GM18511 (cell line): ENCODE measurements around the gene UTP14A.

Experiments used
- ATAC-seq: cut with Tn5 transposase; IDR thresholded peaks from one replicate; pipeline ENCODE4 v1.9.1; 2021; ENCODE audit warnings: mild to moderate bottlenecking, moderate library complexity; ENCODE audit not compliant: unreplicated experiment

Gene UTP14A

DNA sequence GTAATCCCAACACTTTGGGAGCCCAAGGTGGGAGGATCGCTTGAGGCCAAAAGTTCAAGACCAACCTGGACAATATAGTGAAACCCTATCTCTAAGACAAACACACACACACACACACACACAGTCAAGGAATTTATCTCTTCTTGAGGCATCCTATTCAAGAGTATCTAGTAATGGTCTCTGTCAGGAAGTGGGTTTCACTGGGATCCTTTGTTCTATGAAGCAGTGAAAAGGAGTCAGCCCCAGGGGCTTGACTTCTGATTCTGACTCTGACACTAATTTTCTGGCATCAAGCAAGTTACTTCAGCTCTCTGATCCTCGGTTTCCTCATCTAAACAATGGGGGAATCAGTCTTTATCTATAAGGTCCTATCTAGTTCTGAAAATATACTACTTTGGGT lies 34.8 kb downstream of the UTP14A start:
- no peak for ATAC-seq

DNA sequence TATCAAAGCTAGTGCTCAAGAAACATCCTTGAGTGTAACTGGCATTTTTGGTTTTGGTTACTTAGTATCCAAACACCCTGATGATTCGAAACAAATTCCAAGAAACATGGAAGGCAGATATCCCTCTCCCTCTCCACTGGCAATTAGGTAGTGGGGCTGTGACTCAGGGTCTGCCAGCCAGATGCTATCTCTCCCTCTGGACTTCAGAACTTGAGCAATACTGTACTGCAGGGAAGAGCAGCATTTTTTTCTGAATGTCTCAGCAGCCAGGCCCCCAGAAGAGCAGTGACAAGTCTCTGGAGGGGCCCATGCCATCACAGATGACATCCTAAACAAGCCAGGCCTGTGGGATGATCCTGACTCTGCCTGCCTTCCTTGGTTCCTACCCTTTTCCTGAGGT lies 39.2 kb downstream of the UTP14A start:
- no peak for ATAC-seq

DNA sequence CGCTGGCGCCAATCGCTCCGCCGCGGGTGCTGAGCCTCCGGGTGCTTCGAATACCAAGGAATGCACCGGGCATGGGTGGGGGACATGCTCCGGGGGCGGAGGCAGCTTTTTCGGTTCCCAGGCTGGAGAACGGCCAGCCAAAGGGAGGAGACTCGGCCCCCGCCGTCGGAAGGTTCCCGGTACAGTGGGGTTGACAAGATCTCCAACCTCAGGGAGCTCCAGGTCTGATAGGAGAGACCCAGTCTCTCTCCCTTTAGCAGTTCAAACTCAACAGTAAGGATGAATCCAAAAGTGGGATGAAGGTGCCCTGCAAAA lies 47.3 kb downstream of the UTP14A start:
- no peak for ATAC-seq

DNA sequence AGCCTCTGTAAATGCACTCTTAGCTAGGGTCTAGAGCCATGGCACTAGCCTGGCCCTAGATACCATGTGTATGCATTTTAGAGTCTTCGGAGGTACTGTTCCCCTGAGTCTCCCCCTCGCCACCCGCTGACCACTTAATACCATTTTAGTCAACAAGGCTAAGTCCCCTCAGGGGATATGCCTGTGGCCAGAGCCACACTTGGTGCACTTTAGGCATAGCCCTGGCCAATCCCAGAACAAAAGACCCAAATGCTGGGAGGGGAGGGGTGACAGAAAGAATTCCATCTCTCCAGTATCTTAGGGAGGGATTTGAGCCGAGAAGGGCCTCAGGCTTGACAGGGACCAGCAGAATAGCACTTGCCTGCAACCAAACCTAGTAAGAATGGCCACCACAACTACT lies 47.9 kb downstream of the UTP14A start:
- ATAC-seq = no peak

DNA sequence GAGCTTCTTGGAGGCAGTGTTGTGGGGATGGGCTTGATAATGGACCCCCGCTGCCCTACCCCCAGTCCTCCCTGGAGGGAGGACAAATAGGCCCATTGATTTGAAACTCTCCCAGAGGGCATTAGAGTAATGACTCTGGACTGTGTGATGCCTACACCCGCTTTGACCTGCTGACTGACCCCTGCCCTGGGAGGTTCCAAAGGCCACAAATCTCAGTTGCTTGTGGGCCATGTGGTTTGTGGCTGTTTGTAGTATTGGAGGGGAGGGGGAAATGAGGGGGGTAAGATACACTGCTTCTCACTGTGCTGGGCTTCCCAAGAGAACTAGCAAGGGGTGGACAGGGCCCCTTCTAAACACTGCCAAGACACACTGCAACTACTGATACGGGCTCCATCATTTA lies 48.8 kb downstream of the UTP14A start:
- ATAC-seq = no peak

DNA sequence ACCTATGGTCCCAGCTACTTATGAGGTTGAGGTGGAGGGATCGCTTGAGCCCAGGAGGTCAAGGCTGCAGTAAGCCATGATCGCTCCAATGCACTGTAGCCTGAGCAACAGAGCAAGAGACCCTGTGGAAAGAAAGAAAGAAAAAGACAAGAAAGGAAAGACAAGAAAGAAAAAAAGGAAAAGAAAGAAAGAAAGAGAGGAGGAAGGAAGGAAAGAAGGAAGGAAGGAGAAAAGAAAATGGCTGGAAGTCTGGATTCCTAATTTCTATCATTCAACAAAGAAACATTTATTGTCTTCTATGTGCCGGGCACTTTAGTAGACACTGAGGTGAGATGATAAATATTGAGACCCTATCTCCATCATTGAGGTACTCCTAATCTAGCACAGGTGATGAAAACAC lies 49.7 kb downstream of the UTP14A start:
- no peak for ATAC-seq

DNA sequence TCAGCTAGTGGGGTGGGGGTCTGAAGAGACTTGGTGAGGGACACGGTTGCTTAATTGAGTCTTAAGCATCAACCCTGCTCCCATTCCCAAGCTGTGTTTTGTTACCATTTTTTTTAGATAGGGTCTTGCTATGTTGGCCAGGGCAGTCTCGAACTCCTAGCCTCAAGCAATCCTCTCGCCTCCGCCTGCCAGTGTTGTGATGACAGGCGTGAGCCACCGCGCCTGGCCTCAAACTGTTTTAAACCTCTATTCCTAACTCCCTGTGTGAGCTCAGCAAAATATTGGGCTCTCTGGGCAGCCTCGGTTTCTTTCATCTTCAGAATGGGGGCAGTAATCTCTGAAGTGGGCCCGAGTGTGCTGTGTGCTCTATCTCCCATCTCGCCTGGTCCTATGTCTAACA lies 50.2 kb downstream of the UTP14A start:
- no peak for ATAC-seq

DNA sequence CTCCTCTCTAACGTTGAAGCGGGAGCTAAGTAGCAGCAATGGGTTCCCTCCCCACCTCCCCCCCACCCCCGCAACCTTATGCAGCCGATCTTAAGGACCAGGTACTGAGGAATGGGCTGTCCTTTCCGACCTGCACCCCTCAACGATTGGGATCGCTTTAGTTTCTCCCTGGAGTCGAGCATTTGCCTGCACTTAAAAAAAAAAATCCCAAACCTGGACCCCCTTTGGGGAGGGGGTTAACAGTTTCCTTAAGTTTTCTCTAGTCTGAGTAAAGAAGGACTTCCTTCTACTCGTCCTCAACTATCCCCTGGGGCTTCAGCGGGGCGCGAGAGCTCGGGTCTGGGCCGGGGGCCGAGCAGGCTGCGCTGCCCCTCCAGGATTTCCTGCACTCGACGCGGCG lies 50.8 kb downstream of the UTP14A start:
- no peak for ATAC-seq

DNA sequence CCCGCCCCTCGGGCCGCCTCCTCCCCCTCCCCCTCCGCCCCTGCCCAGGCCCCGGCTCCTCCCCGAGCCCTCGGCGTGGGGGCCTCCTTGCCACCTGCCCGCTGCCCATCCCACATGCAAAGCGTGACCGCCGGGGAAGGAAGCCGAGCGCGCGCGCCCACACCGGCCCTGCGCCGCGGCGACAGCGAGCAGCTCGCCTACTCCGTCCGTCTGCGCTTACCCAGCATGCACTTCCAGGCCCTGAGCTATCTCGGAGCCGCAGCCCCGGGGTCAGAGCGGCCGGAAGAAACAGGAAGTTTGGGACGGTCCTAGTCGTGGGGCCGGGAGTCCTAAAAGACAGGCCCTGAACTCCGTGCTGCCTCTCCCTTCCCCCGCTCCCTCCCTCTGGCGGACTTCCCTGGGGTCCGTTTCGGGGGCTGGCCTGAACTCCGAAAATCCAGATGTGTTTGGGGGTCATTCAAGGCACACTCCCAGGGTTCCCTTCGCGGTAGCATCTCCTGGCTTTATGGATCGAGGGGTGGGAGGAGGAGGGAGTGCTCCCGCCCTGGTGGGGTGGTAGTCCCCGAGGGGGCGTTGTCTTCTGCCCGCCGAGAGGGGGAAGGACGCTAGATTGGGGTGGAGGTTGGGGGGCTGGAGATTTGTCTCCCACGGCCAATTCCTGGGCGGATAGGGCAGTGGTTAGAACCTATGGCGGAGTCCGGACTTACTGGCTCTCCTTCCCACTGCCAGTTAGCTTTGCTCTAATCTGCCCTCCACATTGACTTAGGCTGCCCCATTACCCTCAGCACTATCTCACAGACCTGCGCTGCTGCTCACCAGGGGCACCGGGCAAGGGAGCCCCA lies 51.5 kb downstream of the UTP14A start:
- peak; percentile 69 for ATAC-seq

DNA sequence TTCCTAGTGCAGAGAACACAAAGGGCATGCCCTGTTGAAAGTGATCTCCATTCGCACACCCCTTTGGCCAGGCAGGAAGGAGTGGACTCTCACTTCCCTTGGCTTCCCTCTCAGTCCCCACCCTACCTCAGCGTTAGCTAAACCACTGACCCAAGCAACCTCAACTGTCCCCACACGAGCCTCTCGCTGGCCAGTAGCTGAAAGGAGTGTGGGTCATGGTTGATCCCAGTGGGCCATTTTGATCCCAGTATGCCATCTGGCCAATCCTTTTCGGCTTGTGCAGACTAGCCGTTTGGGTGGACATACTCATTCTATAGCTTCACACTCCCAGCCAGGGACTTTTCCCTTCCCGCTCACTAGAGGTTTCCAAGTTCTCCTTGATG lies 52.1 kb downstream of the UTP14A start:
- ATAC-seq = no peak

DNA sequence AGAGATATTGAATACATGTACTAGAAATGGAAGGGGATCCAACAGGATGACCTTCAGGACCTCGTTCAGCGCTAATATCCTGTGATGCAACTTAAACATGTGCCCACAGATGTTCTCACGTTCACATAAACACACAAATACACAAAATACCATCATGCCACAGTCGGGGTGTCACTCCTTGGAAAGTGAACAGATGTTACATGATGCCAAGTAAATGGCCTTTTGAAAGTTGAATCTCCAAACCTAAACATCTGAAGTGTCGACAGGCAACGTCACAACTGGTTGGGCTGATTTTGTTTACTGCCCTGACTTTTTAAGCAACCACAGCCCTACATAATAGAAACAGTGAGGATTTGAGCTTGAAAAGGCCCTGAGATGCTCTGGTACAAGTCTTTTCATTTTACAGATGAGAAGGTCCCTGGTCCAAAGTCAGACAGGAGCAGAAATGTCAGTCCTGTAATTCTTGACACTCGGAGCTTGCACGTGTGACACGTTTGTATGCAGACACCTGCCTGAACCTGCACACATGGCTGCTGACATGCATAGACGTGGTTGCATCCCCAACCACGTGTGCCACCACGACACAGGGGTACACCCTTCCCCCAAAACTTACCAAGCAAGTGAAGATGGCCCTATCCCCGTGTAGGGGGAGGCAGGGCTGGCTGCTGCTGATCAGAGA lies 53.0 kb downstream of the UTP14A start:
- no peak for ATAC-seq

DNA sequence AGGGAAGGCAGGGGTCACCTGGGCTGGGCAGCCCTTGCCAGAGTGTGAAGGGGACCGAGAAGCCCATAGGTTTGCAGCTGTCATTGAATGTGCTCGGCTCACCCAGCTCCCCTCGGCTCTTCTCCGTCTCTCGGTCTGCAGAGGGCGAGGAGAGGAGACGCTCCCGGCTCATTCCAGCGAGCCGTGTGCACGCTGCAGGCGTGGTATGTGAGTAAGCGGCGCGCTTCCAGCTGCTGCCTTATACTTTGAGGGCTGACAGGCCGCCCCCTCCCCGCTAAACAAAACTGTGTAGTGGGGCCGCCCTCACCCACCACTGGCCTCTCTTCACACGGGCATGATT lies 53.5 kb downstream of the UTP14A start:
- ATAC-seq = no peak

DNA sequence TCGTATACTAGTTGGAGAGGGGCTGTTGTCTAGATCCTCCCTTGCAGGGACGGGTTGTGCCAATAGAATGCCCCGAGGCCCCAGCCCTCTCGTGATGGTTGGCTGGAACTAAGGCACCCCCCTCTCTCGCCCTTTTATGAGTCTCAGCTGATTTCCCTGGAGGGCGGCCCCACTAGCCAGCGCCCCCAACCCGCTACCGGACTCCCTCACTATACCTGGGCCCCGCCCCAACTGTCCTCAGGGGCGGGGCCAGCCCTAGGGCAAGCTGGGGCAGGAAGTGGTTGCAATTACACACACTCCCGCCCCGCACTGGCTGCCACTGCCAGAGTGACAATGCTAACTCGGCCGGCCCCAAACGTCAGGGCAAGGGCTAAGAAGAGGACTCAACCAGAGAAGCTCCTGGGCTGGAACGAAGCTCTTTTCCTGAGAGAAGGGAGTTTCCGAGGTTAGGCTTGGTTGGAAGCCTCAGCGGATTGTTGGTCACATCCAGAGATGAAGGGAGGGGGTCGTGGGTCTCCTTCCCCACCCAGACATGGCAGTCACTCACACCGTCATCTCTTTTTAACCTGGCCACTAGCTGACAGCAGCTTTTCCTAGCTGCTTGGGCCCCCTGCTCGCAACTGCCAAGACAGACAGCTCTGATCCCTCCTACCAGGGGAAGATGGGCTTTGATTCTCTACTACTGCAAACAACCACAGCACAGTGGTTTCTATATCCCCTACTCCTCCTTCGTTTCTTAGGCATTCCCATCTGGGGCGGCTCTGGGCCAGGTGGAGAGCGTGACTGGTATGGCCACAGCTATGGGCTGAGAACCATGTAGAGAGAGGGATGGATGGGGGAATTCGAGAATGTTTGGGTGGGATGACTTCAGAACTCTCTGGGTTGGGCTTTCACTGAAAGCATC lies 55.5 kb downstream of the UTP14A start:
- ATAC-seq = peak; percentile 88

DNA sequence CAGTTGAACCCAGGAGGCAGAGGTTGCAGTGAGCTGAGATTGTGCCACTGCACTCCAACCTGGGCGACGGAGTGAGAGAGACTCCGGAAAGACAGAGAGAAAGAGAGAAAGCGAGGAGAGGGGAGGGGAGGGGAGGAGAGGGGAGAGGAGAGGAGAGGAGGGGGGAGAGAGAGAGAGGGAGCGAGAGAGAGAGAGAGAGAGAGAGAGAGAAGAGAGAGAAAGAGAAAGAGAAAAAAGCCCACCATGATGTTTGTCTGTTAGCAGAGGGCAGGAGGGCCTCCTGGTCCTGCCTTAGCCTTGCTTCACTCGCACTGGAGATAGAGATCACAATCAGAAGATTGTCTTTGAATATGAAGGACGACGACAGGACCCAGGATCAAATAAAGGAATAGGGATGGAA lies 57.8 kb downstream of the UTP14A start:
- ATAC-seq = no peak

DNA sequence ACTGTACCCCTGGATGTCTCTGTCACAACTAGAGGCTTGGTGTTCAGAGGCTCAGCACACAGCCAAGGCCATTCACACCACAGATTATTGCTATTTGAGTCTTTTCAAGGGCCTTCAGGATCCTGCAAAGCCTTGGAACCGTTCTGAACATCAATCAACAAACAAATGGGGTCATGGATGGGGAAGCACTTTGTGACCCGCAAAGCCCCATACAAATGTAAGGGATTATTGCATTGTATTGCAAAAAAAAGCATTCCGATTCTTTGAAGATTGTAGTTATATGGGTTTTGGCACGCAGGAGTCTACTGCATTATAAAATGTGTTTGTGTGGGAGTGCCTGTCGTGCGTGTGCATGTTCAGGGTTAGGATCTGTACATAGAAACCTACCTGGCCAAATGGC lies 59.2 kb downstream of the UTP14A start:
- ATAC-seq = no peak

DNA sequence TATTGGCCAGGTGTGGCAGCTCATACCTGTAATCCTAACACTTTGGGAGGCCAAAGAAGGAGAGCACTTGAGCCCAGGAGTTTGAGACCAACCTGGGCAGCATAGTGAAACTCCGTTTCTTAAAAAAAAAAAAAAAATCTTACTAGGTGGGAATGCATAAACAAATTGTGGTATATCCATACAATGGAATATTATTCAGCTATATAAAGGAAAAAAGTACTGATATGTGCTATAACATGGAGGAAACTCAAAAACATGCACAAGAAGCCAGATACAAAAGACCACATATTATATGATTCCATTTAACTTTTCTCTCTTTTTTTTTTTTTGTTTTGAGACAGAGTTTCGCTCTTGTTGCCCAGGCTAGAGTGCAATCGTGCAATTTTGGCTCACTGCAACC lies 63.0 kb downstream of the UTP14A start:
- ATAC-seq = no peak

DNA sequence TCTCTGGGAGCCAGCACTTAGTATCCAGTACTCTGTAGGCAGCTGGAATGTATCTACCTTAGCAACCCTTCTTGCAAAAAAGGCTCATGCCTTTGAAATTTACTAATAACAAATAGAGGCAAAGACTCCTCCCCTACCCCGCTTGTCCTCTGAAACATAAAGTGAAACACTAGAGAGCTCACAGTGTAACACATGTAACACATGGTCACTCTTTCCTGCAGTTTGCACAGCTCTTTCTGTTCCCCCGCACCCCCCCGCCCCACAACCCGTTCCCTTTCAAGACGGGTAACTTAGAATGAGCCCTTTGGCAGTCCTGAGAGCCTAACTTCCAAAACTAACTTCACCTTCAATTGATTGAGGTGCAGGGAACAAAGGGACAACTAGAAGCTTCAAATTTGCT lies 70.5 kb downstream of the UTP14A start:
- ATAC-seq = no peak
